HG02938 (cell line): ENCODE results near the gene GAGE12H.
"Not testable (repeated sequence)": the region's sequence is repeated elsewhere in the genome, so short reads cannot be mapped to it uniquely, and the experiment has no call there.

Experiments used
- ATAC-seq: cut with Tn5 transposase; IDR thresholded peaks from one replicate; pipeline ENCODE4 v1.9.1; 2021; ENCODE audit warnings: mild to moderate bottlenecking, moderate library complexity; ENCODE audit not compliant: unreplicated experiment

Gene GAGE12H, protein sequence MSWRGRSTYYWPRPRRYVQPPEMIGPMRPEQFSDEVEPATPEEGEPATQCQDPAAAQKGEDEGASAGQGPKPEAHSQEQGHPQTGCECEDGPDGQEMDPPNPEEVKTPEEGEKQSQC

DNA sequence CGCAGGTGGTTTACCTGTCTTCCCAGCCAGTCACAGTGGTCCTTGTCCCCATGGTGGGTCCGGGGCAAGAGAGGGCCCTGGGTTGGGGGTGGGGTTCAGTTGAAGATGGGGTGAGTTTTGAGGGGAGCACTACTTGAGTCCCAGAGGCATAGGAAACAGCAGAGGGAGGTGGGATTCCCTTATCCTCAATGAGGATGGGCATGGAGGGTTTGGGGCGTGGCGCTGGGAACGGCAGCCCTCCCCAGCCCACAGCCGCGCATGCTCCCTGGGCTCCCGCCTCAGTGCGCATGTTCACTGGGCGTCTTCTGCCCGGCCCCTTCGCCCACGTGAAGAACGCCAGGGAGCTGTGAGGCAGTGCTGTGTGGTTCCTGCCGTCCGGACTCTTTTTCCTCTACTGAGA, at the start of gene GAGE12H:
Gene GAGE12H, plus strand, starts transcription at position 301 of the 400 bp plus-strand sequence. CDS start 1,155 bp downstream, outside the sequence.
- not testable (repeated sequence) for ATAC-seq

DNA sequence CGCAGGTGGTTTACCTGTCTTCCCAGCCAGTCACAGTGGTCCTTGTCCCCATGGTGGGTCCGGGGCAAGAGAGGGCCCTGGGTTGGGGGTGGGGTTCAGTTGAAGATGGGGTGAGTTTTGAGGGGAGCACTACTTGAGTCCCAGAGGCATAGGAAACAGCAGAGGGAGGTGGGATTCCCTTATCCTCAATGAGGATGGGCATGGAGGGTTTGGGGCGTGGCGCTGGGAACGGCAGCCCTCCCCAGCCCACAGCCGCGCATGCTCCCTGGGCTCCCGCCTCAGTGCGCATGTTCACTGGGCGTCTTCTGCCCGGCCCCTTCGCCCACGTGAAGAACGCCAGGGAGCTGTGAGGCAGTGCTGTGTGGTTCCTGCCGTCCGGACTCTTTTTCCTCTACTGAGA, 47.9 kb upstream of the GAGE12H start, which contains the start of gene GAGE12C:
Gene GAGE12C, plus strand, starts transcription at position 301 of the 400 bp plus-strand sequence. CDS start 1,155 bp downstream, outside the sequence.
- ATAC-seq, result not testable (repeated sequence)

DNA sequence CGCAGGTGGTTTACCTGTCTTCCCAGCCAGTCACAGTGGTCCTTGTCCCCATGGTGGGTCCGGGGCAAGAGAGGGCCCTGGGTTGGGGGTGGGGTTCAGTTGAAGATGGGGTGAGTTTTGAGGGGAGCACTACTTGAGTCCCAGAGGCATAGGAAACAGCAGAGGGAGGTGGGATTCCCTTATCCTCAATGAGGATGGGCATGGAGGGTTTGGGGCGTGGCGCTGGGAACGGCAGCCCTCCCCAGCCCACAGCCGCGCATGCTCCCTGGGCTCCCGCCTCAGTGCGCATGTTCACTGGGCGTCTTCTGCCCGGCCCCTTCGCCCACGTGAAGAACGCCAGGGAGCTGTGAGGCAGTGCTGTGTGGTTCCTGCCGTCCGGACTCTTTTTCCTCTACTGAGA, 38.3 kb upstream of the GAGE12H start, which contains the start of gene GAGE12D:
Gene GAGE12D, plus strand, starts transcription at position 301 of the 400 bp plus-strand sequence. CDS start 1,155 bp downstream, outside the sequence.
- ATAC-seq, result not testable (repeated sequence)

DNA sequence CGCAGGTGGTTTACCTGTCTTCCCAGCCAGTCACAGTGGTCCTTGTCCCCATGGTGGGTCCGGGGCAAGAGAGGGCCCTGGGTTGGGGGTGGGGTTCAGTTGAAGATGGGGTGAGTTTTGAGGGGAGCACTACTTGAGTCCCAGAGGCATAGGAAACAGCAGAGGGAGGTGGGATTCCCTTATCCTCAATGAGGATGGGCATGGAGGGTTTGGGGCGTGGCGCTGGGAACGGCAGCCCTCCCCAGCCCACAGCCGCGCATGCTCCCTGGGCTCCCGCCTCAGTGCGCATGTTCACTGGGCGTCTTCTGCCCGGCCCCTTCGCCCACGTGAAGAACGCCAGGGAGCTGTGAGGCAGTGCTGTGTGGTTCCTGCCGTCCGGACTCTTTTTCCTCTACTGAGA, 28.8 kb upstream of the GAGE12H start, which contains the start of gene GAGE12E:
Gene GAGE12E, plus strand, starts transcription at position 301 of the 400 bp plus-strand sequence. CDS start 1,155 bp downstream, outside the sequence.
- ATAC-seq, result not testable (repeated sequence)

DNA sequence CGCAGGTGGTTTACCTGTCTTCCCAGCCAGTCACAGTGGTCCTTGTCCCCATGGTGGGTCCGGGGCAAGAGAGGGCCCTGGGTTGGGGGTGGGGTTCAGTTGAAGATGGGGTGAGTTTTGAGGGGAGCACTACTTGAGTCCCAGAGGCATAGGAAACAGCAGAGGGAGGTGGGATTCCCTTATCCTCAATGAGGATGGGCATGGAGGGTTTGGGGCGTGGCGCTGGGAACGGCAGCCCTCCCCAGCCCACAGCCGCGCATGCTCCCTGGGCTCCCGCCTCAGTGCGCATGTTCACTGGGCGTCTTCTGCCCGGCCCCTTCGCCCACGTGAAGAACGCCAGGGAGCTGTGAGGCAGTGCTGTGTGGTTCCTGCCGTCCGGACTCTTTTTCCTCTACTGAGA, 19.2 kb upstream of the GAGE12H start, which contains the start of gene GAGE12F:
Gene GAGE12F, plus strand, starts transcription at position 301 of the 400 bp plus-strand sequence. CDS start 1,155 bp downstream, outside the sequence.
- ATAC-seq, result not testable (repeated sequence)

DNA sequence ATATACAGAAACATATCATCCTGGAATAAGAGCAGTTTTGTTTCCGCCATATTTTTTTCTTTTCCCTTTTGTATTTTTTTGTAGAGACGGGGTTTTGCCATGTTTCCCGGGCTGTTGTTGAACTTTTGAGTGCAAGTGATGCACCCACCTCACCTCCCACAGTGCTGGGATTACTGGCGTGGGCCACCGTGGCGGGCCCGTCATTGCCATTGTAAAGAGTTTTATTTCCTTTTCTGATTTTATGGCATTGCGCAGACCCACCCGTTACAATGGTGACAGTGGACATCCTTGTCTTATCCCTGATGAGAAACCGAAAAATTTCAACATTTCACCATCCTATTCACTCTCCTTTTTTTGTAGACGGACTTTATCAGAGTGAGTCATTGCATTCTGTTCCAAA, 11.0 kb upstream of the GAGE12H start:
- not testable (repeated sequence) for ATAC-seq

DNA sequence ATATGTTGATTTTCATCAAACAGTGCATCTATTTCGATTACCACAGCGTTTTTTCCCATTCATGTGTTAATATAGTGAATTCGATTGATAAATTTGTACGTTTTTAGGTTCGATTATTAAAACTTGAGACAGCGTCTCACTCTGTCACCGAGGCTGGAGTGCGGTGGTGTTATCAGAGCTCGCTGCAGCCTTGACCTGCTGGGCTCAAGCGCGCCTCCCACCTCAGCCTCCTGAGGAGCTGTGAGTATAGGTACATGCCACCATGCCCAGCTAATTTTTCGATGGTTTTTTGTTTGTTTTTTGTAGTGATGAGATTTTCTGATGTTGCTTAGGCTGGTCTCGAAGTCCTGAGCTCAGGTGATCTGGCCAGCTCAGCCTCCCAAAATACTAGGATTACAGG, 10.6 kb upstream of the GAGE12H start:
- not testable (repeated sequence) for ATAC-seq

DNA sequence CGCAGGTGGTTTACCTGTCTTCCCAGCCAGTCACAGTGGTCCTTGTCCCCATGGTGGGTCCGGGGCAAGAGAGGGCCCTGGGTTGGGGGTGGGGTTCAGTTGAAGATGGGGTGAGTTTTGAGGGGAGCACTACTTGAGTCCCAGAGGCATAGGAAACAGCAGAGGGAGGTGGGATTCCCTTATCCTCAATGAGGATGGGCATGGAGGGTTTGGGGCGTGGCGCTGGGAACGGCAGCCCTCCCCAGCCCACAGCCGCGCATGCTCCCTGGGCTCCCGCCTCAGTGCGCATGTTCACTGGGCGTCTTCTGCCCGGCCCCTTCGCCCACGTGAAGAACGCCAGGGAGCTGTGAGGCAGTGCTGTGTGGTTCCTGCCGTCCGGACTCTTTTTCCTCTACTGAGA, 9.6 kb upstream of the GAGE12H start, which contains the start of gene GAGE12G:
Gene GAGE12G, plus strand, starts transcription at position 301 of the 400 bp plus-strand sequence. CDS start 1,155 bp downstream, outside the sequence.
- not testable (repeated sequence) for ATAC-seq

DNA sequence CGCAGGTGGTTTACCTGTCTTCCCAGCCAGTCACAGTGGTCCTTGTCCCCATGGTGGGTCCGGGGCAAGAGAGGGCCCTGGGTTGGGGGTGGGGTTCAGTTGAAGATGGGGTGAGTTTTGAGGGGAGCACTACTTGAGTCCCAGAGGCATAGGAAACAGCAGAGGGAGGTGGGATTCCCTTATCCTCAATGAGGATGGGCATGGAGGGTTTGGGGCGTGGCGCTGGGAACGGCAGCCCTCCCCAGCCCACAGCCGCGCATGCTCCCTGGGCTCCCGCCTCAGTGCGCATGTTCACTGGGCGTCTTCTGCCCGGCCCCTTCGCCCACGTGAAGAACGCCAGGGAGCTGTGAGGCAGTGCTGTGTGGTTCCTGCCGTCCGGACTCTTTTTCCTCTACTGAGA, 9.4 kb downstream of the GAGE12H start, which contains the start of gene GAGE2A:
Gene GAGE2A, plus strand, starts transcription at position 301 of the 400 bp plus-strand sequence. CDS start 1,155 bp downstream, outside the sequence.
- not testable (repeated sequence) for ATAC-seq

DNA sequence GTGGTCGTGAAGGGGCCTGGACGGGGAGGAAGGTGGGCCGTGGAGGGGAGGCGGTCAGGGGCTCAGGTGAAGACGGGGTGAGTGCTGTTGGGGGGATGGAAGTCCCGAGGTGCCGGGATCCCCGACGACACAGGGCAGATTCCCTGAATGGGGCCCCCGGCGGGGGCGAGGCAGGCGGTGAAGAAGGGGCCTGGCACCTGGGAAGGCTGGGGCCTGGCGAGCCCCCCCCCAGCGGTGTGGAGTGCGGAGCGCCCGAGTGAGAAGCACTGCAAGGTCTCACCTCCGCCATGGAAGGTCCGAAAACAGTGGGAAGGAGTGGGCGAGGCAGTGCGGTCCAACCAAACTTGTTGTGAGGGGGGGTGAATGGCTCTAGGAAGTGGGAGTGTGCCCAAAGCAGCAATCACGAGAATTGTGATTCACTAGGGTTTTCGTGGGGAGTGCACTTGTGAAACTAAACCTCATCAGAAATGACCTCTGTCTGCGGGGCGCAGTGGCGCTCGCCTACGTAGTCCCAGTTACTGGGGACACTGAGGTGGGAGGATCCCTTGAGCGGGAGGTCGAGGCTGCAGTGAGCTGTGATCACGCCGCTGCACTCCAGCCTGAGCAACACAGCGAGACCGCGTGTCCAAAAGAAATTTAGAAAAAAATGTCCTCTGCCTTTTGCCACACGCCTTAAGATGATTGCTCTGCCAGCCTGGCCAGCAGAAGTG, 10.2 kb downstream of the GAGE12H start:
- ATAC-seq, result not testable (repeated sequence)

DNA sequence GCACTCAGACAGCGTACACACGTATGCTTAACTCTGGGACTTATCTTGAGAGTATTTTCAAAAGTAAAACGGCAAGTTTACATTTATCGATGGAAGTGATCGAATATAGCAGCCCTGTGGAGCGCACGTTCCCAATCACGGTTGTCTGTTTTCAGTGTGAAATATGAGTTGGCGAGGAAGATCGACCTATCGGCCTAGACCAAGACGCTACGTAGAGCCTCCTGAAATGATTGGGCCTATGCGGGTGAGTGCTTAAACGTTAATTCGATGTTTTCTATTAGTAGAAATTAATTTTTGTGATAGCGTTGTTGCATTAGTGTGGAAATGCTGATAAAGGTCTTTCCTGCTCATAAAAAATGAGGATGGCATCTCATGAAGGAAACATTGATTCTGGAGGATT, 10.7 kb downstream of the GAGE12H start:
- ATAC-seq, result not testable (repeated sequence)

DNA sequence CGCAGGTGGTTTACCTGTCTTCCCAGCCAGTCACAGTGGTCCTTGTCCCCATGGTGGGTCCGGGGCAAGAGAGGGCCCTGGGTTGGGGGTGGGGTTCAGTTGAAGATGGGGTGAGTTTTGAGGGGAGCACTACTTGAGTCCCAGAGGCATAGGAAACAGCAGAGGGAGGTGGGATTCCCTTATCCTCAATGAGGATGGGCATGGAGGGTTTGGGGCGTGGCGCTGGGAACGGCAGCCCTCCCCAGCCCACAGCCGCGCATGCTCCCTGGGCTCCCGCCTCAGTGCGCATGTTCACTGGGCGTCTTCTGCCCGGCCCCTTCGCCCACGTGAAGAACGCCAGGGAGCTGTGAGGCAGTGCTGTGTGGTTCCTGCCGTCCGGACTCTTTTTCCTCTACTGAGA, 19.0 kb downstream of the GAGE12H start, which contains the start of gene GAGE1:
Gene GAGE1, plus strand, starts transcription at position 301 of the 400 bp plus-strand sequence. CDS start 1,155 bp downstream, outside the sequence.
- ATAC-seq, result not testable (repeated sequence)

DNA sequence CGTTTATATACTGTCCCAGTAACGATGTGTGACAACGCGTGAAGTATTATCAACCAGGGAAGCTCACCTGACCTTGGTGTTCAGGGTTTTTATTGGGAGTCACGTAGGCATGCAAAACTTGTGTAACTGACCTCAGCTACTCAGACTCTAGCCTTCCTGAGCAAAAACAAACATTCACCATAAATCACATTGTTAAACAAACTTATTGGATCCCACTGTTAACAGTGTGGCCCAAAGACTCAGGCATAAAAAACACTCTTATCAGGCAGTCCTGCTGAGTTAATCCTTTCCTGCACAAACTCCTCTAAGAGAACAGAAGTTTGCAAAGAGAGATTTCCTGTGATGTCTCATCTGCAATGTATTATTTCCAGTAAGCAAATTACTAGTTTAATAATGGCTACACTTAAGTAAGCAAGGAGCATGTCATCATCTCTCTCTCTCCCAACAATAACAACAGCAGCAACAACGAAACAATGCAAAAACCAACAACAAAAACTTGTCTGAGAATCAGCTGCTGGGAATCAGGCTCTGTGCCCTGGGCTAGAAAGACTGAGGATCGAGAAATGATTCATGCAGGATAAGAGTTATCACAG, 31.1 kb downstream of the GAGE12H start:
- no peak for ATAC-seq

DNA sequence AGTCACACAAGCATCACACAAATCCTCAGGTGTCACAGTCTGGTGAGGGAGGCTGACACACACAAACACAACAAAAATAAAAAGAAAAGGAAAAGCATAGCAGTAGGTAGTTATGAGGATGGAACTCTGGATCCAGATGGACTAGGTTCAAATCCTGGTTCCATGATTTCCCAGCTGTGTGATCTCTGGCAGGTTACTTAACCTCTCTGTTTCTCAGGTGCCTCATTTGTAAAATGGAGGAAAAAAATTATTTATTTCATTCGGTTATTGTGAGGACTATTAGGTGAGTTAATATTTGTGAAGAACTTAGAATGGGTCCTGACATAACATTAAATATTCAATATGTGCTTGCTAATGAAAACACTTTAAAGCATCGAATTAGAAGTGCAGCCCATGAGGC, 38.8 kb downstream of the GAGE12H start:
- no peak for ATAC-seq

DNA sequence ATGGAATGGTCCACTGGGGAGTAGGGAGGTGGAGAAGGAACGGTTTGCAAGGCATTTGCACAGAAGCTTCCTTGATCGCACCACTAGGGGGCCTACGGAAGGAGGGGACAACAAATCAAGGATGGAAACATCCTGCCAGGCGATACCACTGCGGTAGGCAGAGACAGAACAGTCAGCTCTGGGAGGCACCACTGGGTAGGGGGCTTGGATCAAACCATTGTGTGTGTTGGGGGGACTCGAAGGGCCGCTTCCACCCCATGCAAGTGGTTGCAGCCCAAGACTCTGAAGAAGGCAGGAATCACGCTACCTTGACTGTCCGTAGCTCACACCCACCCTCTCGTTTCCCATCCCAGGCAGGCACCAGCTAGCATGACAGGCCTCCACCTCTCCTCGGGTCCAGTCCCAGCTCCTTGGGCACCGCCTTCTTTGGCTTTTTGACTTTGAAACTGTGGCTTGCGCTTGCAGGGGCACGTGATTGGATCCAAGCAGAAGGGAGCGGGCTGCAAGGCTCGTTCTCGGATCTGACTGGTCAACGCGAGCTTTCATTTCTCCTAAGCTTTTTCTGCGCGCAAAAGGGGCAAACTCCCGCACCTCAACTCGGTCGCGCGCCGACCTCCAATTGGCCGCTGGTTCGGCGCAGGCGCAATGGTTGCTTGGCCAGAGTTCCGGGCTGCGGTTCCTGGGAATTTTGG, 47.5 kb downstream of the GAGE12H start:
- ATAC-seq, result no peak
